Trophoblast cell (in vitro differentiated cells and primary cell): ENCODE results near the gene KANSL1.

Experiments
- DNase-seq, 2 donors: peaks; one replicate each; pipeline ENCODE4 v3.0.0-alpha.2; 2016
- H2AFZ ChIP-seq: 2 replicates; pipeline ENCODE4 v1.6.1; 2013; ENCODE audit warnings: low read length, moderate library complexity, mild to moderate bottlenecking; ENCODE audit not compliant: insufficient read depth, poor library complexity
- H2AK5ac ChIP-seq: 2 replicates; pipeline ENCODE4 v1.6.1; 2013; ENCODE audit warnings: mild to moderate bottlenecking, low read length
- H2BK120ac ChIP-seq: 2 replicates; pipeline ENCODE4 v1.6.1; 2013; ENCODE audit warnings: low read length, mild to moderate bottlenecking, moderate library complexity; ENCODE audit not compliant: insufficient read depth, poor library complexity
- H2BK12ac ChIP-seq: 2 replicates; pipeline ENCODE4 v1.6.1; 2013; ENCODE audit warnings: mild to moderate bottlenecking, low read length, moderate library complexity
- H2BK5ac ChIP-seq: 2 replicates; pipeline ENCODE4 v1.6.1; 2013; ENCODE audit warnings: low read length, low read depth, moderate library complexity, mild to moderate bottlenecking; ENCODE audit not compliant: poor library complexity
- H3K14ac ChIP-seq: 2 replicates; pipeline ENCODE4 v1.6.1; 2013; ENCODE audit warnings: mild to moderate bottlenecking, low read length
- H3K18ac ChIP-seq: 2 replicates; pipeline ENCODE4 v1.6.1; 2013; ENCODE audit warnings: mild to moderate bottlenecking, low read length
- H3K23ac ChIP-seq: 2 replicates; pipeline ENCODE4 v1.6.1; 2013; ENCODE audit warnings: low read length
- H3K27ac ChIP-seq: 2 replicates; pipeline ENCODE4 v1.5.1; 2013; ENCODE audit warnings: low read depth, mild to moderate bottlenecking, inconsistent platforms, low read length, moderate library complexity
- H3K27me3 ChIP-seq: 2 replicates; pipeline ENCODE4 v1.6.1; 2013; ENCODE audit warnings: inconsistent platforms, mild to moderate bottlenecking, low read length, moderate library complexity; ENCODE audit not compliant: insufficient read depth
- H3K36me3 ChIP-seq, 2 experiments: 1 replicate in 1 of 2; 2 replicates in 1 of 2; pipeline ENCODE4 v1.6.1; 2013; ENCODE audit warnings: low read length in 2 of 2, mild to moderate bottlenecking in 2 of 2, moderate library complexity in 1 of 2; ENCODE audit not compliant: insufficient read depth in 2 of 2, control insufficient read depth in 1 of 2
- H3K4ac ChIP-seq: 2 replicates; pipeline ENCODE4 v1.6.1; 2013; ENCODE audit warnings: low read depth, mild to moderate bottlenecking, low read length, moderate library complexity
- H3K4me1 ChIP-seq, 2 experiments: 1 replicate in 1 of 2; 2 replicates in 1 of 2; pipeline ENCODE4 v1.6.1; 2013; ENCODE audit warnings: low read length in 2 of 2, mild to moderate bottlenecking in 2 of 2, moderate library complexity in 1 of 2; ENCODE audit not compliant: insufficient read depth in 2 of 2, control insufficient read depth in 1 of 2
- H3K4me2 ChIP-seq: 2 replicates; pipeline ENCODE4 v1.6.1; 2013; ENCODE audit warnings: inconsistent platforms, mild to moderate bottlenecking, low read length, moderate library complexity
- H3K4me3 ChIP-seq: 2 replicates; pipeline ENCODE4 v1.5.1; 2013; ENCODE audit warnings: mild to moderate bottlenecking, low read depth, low read length, inconsistent platforms
- H3K79me1 ChIP-seq: one replicate; pipeline ENCODE4 v1.6.1; 2013; ENCODE audit warnings: low read length
- H3K79me2 ChIP-seq: 2 replicates; pipeline ENCODE4 v1.6.1; 2013; ENCODE audit warnings: low read length, mild to moderate bottlenecking; ENCODE audit not compliant: control insufficient read depth, insufficient read depth, poor library complexity
- H3K9ac ChIP-seq: 2 replicates; pipeline ENCODE4 v1.6.1; 2013; ENCODE audit warnings: mild to moderate bottlenecking, low read length
- H3K9me3 ChIP-seq: 2 replicates; pipeline ENCODE4 v1.6.1; 2013; ENCODE audit warnings: low read depth, mild to moderate bottlenecking, control low read depth, inconsistent platforms, low read length; ENCODE audit not compliant: insufficient read depth
- H4K12ac ChIP-seq: 2 replicates; pipeline ENCODE4 v1.6.1; 2013; ENCODE audit warnings: low read depth, mild to moderate bottlenecking, low read length, moderate library complexity
- H4K8ac ChIP-seq: 2 replicates; pipeline ENCODE4 v1.6.1; 2013; ENCODE audit warnings: low read depth, mild to moderate bottlenecking, low read length, moderate library complexity
- H4K91ac ChIP-seq: one replicate; pipeline ENCODE4 v1.6.1; 2013; ENCODE audit warnings: low read depth, mild to moderate bottlenecking, low read length, moderate library complexity
- WGBS: extraction: QIAGEN DNeasy Blood & Tissue Kit; methylation state at CpG from one replicate; pipeline ENCODE4 v1.1.7; 2013; ENCODE audit warnings: missing lambda C conversion rate; ENCODE audit not compliant: insufficient read length, insufficient coverage; ENCODE audit errors: extremely low coverage; 5-methylcytosine and 5-hydroxymethylcytosine counted together

KANSL1 gene

DNA sequence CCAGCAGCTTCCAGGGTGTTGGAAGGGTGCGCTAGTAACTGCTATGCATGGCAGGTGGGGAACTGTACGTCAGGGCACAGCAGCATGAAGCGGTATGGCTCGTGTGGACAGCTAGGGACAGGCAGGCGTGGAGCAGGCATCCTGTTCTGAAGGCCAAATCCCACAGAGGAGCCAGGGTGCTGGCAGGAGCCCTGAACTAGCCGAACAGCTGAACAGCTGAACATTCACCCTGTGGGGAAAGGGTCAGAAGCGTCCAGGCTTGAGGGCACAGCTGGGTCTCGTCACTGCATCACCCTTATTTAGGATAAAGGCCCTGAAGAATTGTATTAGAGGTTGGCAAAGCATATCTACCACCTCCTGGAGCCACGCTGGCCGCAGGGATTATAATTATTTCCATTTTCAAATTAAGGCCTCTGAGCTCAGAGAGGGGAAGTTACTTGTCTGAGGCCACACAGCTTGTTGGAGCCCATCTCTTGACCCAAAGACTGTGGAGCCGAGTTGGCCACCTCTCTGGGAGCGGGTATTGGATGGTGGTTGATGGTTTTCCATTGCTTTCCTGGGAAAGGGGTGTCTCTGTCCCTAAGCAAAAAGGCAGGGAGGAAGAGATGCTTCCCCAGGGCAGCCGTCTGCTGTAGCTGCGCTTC lies 197.5 kb downstream of the KANSL1 start:
- no peak overlapping the region for H4K8ac ChIP-seq
- H3K79me1 ChIP-seq: no peaks in the 10 kb centered on the region
- H4K91ac ChIP-seq: no peak overlapping the region
- no peaks in the 10 kb centered on the region for H3K9me3 ChIP-seq
- peak; percentile 33 to 40 for DNase-seq
- H2BK5ac ChIP-seq: no peak overlapping the region
- no peak overlapping the region for H3K27ac ChIP-seq
- no peak overlapping the region for H2BK120ac ChIP-seq
- no peaks in the 10 kb centered on the region for H3K79me2 ChIP-seq
- no peaks in the 10 kb centered on the region for H3K36me3 ChIP-seq
- no peaks in the 10 kb centered on the region for H3K27me3 ChIP-seq
- no CpG with 5 or more reads among the region's 14 CpGs for WGBS
- H2AK5ac ChIP-seq: no peak overlapping the region
- H3K4ac ChIP-seq: no peak overlapping the region
- no peak overlapping the region for H3K14ac ChIP-seq
- H3K18ac ChIP-seq: no peak overlapping the region
- no peak overlapping the region for H3K4me3 ChIP-seq
- no peak overlapping the region for H2BK12ac ChIP-seq
- H3K4me2 ChIP-seq: no peak overlapping the region
- no peak overlapping the region for H3K9ac ChIP-seq
- H3K23ac ChIP-seq: no peak overlapping the region
- no peak overlapping the region for H2AFZ ChIP-seq
- no peak overlapping the region for H4K12ac ChIP-seq
- no peaks in the 10 kb centered on the region for H3K4me1 ChIP-seq

DNA sequence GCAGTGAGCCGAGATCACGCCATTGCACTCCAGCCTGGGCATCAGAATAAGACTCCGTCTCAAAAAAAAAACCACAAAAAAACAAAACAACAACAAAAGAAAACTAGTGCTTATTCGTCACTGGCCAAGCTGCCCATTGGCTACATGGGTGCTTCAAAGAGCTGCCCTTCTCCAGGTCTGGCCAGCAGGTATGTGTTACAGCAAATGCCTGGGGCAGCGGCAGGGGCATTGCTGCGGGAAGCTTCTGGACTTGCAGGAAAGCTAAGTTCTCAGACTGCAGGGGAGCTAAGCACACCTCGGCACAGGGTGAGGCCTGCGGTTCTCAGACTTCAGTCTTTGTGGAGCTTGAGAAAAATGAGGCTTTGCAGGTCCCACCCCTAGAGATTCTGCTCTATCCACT lies 198.2 kb downstream of the KANSL1 start:
- WGBS: no CpG with 5 or more reads among the region's 8 CpGs
- H4K91ac ChIP-seq: no peak overlapping the region
- H3K79me2 ChIP-seq: no peaks in the 10 kb centered on the region
- H3K4me2 ChIP-seq: no peak overlapping the region
- H2AK5ac ChIP-seq: no peak overlapping the region
- no peak overlapping the region for H3K27ac ChIP-seq
- no peak overlapping the region for H2BK120ac ChIP-seq
- no peak overlapping the region for H2AFZ ChIP-seq
- no peaks in the 10 kb centered on the region for H3K79me1 ChIP-seq
- no peak overlapping the region for H3K4me3 ChIP-seq
- no peak overlapping the region for H3K23ac ChIP-seq
- H4K12ac ChIP-seq: no peak overlapping the region
- no peaks in the 10 kb centered on the region for H3K27me3 ChIP-seq
- H2BK12ac ChIP-seq: no peak overlapping the region
- H3K9me3 ChIP-seq: no peaks in the 10 kb centered on the region
- no peak overlapping the region for H3K4ac ChIP-seq
- H3K14ac ChIP-seq: no peak overlapping the region
- H3K4me1 ChIP-seq: no peaks in the 10 kb centered on the region
- H2BK5ac ChIP-seq: no peak overlapping the region
- no peak overlapping the region for H3K18ac ChIP-seq
- no peak overlapping the region for H4K8ac ChIP-seq
- H3K9ac ChIP-seq: no peak overlapping the region
- no peaks in the 10 kb centered on the region for H3K36me3 ChIP-seq
- peak; percentile 65 to 72 for DNase-seq

DNA sequence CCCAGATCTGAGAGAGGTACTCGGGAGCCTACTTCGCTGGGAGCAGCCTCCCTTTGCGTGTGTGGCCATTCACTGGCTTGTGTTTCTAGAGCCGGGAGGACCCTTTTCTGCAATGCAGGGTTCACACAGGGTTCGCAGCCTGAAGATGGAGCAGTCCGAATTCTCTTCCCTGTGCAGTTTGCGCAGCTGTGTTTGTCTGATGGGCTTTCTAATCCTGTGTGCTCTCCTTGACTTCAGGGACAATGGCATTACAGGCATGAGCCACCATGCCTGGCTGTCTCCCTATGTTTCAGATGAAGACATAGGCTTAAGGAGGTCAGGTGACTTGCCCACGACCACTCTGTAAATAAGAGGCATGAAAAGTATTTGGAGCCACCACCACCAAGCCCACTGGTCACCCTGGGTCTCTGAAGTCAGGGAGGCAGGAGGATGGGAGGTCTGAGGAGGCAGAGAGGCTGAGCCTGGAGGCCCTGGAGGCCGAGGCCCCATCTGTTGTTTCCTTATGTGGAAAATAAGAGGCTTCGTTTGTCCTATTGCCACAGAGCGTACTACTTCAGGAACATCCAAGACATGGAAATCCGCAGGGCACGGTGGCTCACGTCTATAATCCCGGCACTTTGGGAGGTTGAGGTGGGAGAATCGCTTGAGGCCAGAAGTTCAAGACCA lies 199.1 kb downstream of the KANSL1 start:
- no peak overlapping the region for H2AK5ac ChIP-seq

DNA sequence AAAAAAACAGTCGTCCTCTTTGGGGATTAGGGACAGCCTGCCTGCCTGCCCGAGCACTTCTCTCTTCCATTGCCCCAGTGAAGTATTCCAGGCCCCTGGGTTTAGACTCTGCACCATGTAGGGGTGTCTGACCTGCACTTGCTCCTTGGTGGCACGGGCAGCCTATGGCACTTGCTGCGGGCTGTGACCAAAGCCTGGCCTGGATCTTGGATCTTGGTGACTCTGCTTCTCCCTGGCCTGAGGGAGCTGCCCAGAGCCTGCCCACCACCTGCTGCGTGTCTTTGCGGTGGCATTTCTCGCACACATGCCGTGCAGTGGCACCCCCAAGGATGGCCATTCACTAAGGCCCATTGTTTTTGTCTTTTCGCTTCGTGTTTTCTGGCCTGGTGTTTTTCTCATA lies 200.3 kb downstream of the KANSL1 start:
- no peaks in the 10 kb centered on the region for H3K36me3 ChIP-seq
- H3K79me2 ChIP-seq: no peaks in the 10 kb centered on the region
- H4K91ac ChIP-seq: no peak overlapping the region
- H3K14ac ChIP-seq: no peak overlapping the region
- no peak overlapping the region for H2AK5ac ChIP-seq
- no peak overlapping the region for H4K8ac ChIP-seq
- no peak overlapping the region for H2BK12ac ChIP-seq
- H3K4ac ChIP-seq: no peak overlapping the region
- H3K4me2 ChIP-seq: no peak overlapping the region
- H3K27me3 ChIP-seq: no peaks in the 10 kb centered on the region
- H3K4me3 ChIP-seq: no peak overlapping the region
- H3K9me3 ChIP-seq: peaks cover 2% of the 10 kb centered on the region
- no peak overlapping the region for H3K9ac ChIP-seq
- no CpG with 5 or more reads among the region's 10 CpGs for WGBS
- H2AFZ ChIP-seq: no peak overlapping the region
- DNase-seq: no peak
- no peak overlapping the region for H2BK120ac ChIP-seq
- H2BK5ac ChIP-seq: no peak overlapping the region
- H3K23ac ChIP-seq: no peak overlapping the region
- H3K79me1 ChIP-seq: no peaks in the 10 kb centered on the region
- H3K18ac ChIP-seq: no peak overlapping the region
- H4K12ac ChIP-seq: no peak overlapping the region
- H3K27ac ChIP-seq: no peak overlapping the region
- no peaks in the 10 kb centered on the region for H3K4me1 ChIP-seq

More for the DNA sequence above, 199.1 kb downstream of the KANSL1 start:
- H3K79me1 ChIP-seq: no peaks in the 10 kb centered on the region
- no peaks in the 10 kb centered on the region for H3K79me2 ChIP-seq
- H3K36me3 ChIP-seq: no peaks in the 10 kb centered on the region
- H4K91ac ChIP-seq: no peak overlapping the region
- H3K4me2 ChIP-seq: no peak overlapping the region
- no peak overlapping the region for H4K12ac ChIP-seq
- H2BK5ac ChIP-seq: no peak overlapping the region
- H3K9ac ChIP-seq: no peak overlapping the region
- WGBS: no CpG with 5 or more reads among the region's 16 CpGs
- no peak overlapping the region for H3K4me3 ChIP-seq
- H3K4ac ChIP-seq: no peak overlapping the region
- H3K23ac ChIP-seq: no peak overlapping the region
- no peak overlapping the region for H3K27ac ChIP-seq
- no peaks in the 10 kb centered on the region for H3K4me1 ChIP-seq
- DNase-seq: no peak
- no peaks in the 10 kb centered on the region for H3K27me3 ChIP-seq
- H2BK12ac ChIP-seq: no peak overlapping the region
- H2AFZ ChIP-seq: no peak overlapping the region
- no peak overlapping the region for H4K8ac ChIP-seq
- H3K14ac ChIP-seq: no peak overlapping the region
- no peaks in the 10 kb centered on the region for H3K9me3 ChIP-seq
- no peak overlapping the region for H3K18ac ChIP-seq
- H2BK120ac ChIP-seq: no peak overlapping the region
